ENCODE results near the gene PSME3. TPM values are rescaled to one million over a fixed set of nuclear protein-coding genes. Genes with fewer than 3 reads are reported as not detected.
A peak's percentile ranks its signal among the peaks of the same experiment; 100 is the strongest.
"Not testable (repeated sequence)": the region's sequence is repeated elsewhere in the genome, so short reads cannot be mapped to it uniquely, and the experiment has no call there.

The PSME3 gene
- total RNA-seq, 4 donors from 2014 or later: 78.3 to 119 (median 85.4) TPM

DNA sequence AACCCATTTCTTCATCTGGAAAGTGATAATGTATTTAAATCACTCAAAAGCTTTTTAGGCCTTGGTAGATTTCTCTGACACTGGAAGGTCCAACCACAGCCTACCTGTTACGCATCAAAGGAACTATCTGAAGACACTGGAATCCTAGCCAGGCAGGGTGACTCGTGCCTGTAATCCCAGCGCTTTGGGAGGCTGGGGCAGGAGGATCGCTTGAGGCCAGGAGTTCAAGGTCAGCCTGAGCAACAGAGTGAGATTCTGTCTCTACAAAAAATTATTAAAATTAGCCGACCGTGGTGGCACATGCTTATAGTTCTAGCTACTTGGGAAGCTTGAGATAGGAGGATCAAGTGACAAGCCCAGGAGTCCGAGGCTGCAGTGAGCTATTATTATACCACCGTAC, 49.0 kb downstream of the PSME3 start:
- Histone ChIP-seq H3K36me3 (no peaks in the 10 kb centered on the region), H3K4me1 (peaks cover 0 to 49% of the 10 kb centered on the region in 2 donors), H3K9me3 (no peaks in the 10 kb centered on the region), H3K4me3 (replicated peaks in 1 of 3) (no peak overlapping the region), H3K27me3 (no peaks in the 10 kb centered on the region), H3K27ac (peak overlapping the region in 1 of 3 donors; percentile 14)
- intact Hi-C loops (cut with DNase I): no loop called here
- WGBS, 2 donors: 79 to 88% methylated on average over 8 of the region's 8 CpGs
- TF ChIP-seq CTCF (IDR thresholded peaks at IDR 0.05): no peak
- TF ChIP-seq POLR2A (IDR thresholded peaks at IDR 0.05): no peak
- DNase-seq: no peak

DNA sequence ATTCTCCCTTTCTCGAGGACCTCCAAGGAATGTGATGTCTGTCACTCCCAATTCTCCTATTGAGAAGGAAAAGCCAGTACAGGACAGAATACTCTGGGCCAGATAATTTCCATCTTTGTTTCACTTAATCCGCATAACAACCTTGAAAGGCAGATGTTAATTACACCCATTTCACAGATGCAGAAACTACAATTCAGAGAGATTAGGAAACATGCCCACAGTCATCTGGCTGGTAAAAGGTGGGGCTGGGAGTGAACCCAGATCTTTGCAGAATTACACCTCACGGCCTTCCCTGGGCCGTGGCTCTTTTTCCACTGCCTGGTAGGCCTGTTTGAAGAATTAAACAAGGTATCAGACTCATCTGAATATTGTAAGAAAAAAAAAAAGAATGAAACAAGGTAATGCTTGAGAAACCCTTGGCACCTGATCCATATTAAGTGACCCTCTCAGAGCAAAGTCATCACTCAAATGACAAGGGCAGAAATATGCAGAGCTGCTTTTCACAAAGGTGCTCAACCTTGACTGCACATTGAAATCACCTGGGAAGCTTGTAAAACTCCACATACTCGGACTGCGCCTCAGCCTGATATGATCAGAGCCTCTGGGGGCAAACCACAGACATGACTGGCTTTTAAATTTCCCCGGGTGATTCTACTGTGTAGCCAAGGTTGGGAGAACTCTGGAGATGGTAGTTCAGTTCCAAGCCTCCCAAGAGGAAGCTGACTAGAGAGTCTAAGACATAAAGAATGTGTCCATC, 50.8 kb downstream of the PSME3 start:
- Histone ChIP-seq H3K9me3 (no peaks in the 10 kb centered on the region), H3K27me3 (no peaks in the 10 kb centered on the region), H3K4me3 (replicated peaks in 1 of 3) (no peak overlapping the region), H3K36me3 (no peaks in the 10 kb centered on the region), H3K27ac (peak overlapping the region in 1 of 3 donors; percentile 13), H3K4me1 (peaks cover 3 to 47% of the 10 kb centered on the region in 2 donors)
- WGBS, 2 donors: 52 to 71% methylated on average over 7 of the region's 7 CpGs
- intact Hi-C loops (cut with DNase I): no loop called here
- TF ChIP-seq POLR2A (IDR thresholded peaks at IDR 0.05): peak in 1 of 2 donors; percentile 25
- no peak for TF ChIP-seq CTCF (IDR thresholded peaks at IDR 0.05)
- peak; percentile 45 to 49 for DNase-seq

DNA sequence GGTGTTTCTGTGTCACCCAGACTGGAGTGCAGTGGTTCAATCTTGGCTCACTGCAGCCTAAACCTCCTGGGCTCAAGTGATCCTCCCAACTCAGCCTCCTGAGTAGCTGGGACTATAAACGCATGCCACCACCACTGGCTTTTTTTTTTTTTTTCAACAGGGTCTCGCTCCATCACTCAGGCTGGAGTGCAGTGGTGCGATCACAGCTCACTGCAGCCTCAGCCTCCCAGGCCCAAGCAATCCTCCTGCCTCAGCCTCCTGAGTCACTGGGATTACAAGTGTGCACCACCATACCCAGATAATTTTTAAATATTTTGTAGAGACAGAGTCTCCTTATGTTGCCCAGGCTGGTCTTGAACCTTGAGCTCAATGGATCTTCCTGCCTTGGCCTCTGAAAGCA, 52.6 kb downstream of the PSME3 start:
- H3K4me1 ChIP-seq: peaks cover 3 to 52% of the 10 kb centered on the region in 2 donors
- H3K36me3 ChIP-seq; H3K27ac ChIP-seq; intact Hi-C loops (cut with DNase I); H3K4me3 ChIP-seq (replicated peaks in 1 of 3); DNase-seq; H3K27me3 ChIP-seq; H3K9me3 ChIP-seq: not testable (repeated sequence)
- 95 to 97% methylated on average over 3 of the region's 3 CpGs for WGBS, 2 donors

DNA sequence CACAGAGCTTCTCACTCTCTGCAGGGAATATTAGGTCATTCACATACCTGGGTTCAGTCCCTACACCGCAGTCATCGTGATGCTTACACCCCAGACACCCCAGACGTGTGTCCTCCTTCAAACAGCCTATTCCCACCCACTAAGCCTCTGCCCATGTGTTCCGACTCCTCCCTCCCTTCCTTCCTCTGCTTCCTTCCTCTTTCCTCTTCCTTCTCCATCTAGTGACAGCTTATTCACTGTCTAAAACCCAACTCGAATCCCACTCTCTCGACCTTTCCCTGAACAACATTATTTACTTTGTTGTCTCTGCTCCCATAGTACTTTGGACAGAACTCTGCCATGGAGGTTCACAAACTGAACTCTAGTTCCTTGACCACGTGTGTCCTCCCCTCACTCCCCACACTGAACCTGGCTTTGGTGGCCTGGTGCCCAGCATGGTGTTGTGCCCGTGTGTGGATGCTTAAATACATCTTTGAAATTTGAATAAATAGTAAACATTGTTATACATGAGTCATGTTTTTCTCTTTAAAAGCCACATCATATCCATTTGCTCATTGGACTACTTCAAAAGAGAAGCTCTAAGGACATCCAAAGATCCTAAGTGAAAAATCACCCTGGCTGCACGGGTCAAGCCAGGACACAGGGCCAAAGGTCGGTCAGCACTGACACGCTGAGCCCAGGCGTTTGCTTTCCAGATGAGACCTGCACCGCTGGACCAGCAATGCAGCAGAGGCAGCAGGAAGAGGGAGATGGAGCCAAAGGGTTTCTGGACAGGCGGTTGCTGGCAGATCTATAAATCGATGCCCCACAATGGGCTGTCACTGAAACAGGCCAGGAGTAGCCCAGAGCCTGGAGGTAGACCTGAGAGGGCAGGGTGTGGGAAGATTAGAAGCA, 53.3 kb downstream of the PSME3 start:
- no peaks in the 10 kb centered on the region for H3K36me3 ChIP-seq
- no peaks in the 10 kb centered on the region for H3K9me3 ChIP-seq
- H3K27ac ChIP-seq: no peak overlapping the region
- intact Hi-C loops (cut with DNase I): no loop called here
- no peak overlapping the region for H3K4me3 ChIP-seq (replicated peaks in 1 of 3)
- 65 to 70% methylated on average over 13 to 15 of the region's 15 CpGs for WGBS, 2 donors
- no peak for DNase-seq
- H3K27me3 ChIP-seq: no peaks in the 10 kb centered on the region
- peaks cover 11 to 60% of the 10 kb centered on the region in 2 donors for H3K4me1 ChIP-seq
- TF ChIP-seq POLR2A (IDR thresholded peaks at IDR 0.05): no peak
- no peak for TF ChIP-seq CTCF (IDR thresholded peaks at IDR 0.05)

DNA sequence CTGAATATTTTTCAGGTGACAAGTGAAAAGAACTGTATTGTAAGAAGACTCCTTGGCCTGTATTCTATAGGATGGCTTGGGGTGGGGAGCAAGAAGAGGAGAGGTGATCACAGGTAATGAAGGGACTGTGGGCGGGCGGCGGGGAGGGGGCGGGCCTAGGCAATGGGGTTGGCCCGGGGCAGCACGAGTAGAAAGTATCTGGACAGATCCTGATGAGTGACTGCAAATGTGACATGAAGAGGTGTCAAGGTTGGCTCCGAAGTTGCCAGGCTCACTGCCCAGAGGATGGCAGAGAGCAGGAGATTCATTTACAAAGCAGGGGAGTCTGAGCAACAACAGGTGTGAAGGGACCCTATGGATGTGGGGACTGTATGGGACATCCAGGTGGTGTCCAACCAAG, 56.6 kb downstream of the PSME3 start:
- no peaks in the 10 kb centered on the region for H3K36me3 ChIP-seq
- H3K4me3 ChIP-seq (replicated peaks in 1 of 3): no peak overlapping the region
- no peaks in the 10 kb centered on the region for H3K9me3 ChIP-seq
- H3K27me3 ChIP-seq: no peaks in the 10 kb centered on the region
- TF ChIP-seq POLR2A (IDR thresholded peaks at IDR 0.05): no peak
- no peak for TF ChIP-seq CTCF (IDR thresholded peaks at IDR 0.05)
- intact Hi-C loops (cut with DNase I): no loop called here
- H3K4me1 ChIP-seq: peaks cover 15 to 66% of the 10 kb centered on the region in 2 donors
- no peak for DNase-seq
- WGBS, 2 donors: 94 to 96% methylated on average over 7 of the region's 7 CpGs
- no peak overlapping the region for H3K27ac ChIP-seq
